CD4-positive, alpha-beta T cell (primary cell): ENCODE results near the gene ZNF519. TPM values are rescaled to one million over a fixed set of nuclear protein-coding genes. Genes with fewer than 3 reads are reported as not detected.

Experiments used
- ATAC-seq: fragments of 200-7000 bp; cut with Tn5 transposase; one replicate; pipeline ENCODE4 v1.10.0; 2022; ENCODE audit warnings: mild to moderate bottlenecking; ENCODE audit not compliant: poor library complexity
- CTCF ChIA-PET: fragments of 350-600 bp; sonication (Branson Sonifier 250); formaldehyde crosslinking; loops from one replicate; lab custom pipeline; 2021; ENCODE audit warnings: antibody characterized with exemption, inconsistent platforms; lab: Charles Lee
- POLR2A ChIA-PET: fragments of 350-600 bp; sonication (Branson Sonifier 250); formaldehyde crosslinking; loops from one replicate; lab custom pipeline; 2021; ENCODE audit warnings: antibody characterized with exemption, inconsistent platforms; lab: Charles Lee
- DNase-seq, 14 experiments: peaks; one replicate each; pipeline ENCODE4 v3.0.0-alpha.2; 2013 to 2020; ENCODE audit warnings: mixed read lengths in 2 of 14
- H3K27ac ChIP-seq, 2 donors: one replicate each; pipeline versions ENCODE4 v1.5.1 to v1.7.0; 2013; ENCODE audit warnings: low read length in 2 of 2, low read depth in 1 of 2, mild to moderate bottlenecking in 1 of 2
- H3K27me3 ChIP-seq, 2 experiments: 1 replicate in 1 of 2; 2 replicates in 1 of 2; pipeline versions ENCODE4 v1.6.1 to v1.7.0; 2013; ENCODE audit warnings: low read length in 2 of 2, control low read depth in 1 of 2, mild to moderate bottlenecking in 1 of 2, moderate library complexity in 1 of 2; ENCODE audit not compliant: insufficient read depth in 2 of 2, control insufficient read depth in 1 of 2
- H3K36me3 ChIP-seq: one replicate; pipeline ENCODE4 v1.6.1; 2013; ENCODE audit warnings: low read length, control low read depth; ENCODE audit not compliant: insufficient read depth
- H3K4me1 ChIP-seq: one replicate; pipeline ENCODE4 v1.6.1; 2013; ENCODE audit warnings: low read length, control low read depth; ENCODE audit not compliant: insufficient read depth
- H3K4me3 ChIP-seq: one replicate; pipeline ENCODE4 v1.5.1; 2013; ENCODE audit warnings: mild to moderate bottlenecking, low read length, moderate library complexity
- H3K9me3 ChIP-seq, 2 experiments: 1 replicate in 1 of 2; 2 replicates in 1 of 2; pipeline versions ENCODE4 v1.6.1 to v1.7.0; 2013; ENCODE audit warnings: low read length in 2 of 2, mild to moderate bottlenecking in 2 of 2, control low read depth in 1 of 2, moderate library complexity in 1 of 2; ENCODE audit not compliant: control insufficient read depth in 1 of 2, insufficient read depth in 1 of 2
- H3K27ac Mint-ChIP-seq: one replicate; pipeline ENCODE4 v1.8.0; 2020; ENCODE audit warnings: mixed read lengths
- H3K27me3 Mint-ChIP-seq: one replicate; pipeline ENCODE4 v1.8.0; 2021; ENCODE audit warnings: mixed read lengths
- H3K36me3 Mint-ChIP-seq: one replicate; pipeline ENCODE4 v1.8.0; 2021; ENCODE audit warnings: low read depth, mixed read lengths
- H3K4me1 Mint-ChIP-seq: one replicate; pipeline ENCODE4 v1.8.0; 2021; ENCODE audit warnings: low read depth, mixed read lengths
- H3K4me3 Mint-ChIP-seq: one replicate; pipeline ENCODE4 v1.8.0; 2020; ENCODE audit warnings: mild to moderate bottlenecking, mixed read lengths
- H3K9me3 Mint-ChIP-seq: one replicate; pipeline ENCODE4 v1.8.0; 2020; ENCODE audit warnings: mixed read lengths
- CTCF ChIP-seq: fragments of 200-600 bp; IDR thresholded peaks from one replicate; pipeline ENCODE4 v1.8.0; 2022; ENCODE audit warnings: antibody characterized with exemption, mild to moderate bottlenecking
- intact Hi-C, 2 experiments: fragments of 100-400 bp; cut with DNase I in 1 of 2; cut with micrococcal nuclease in 1 of 2; formaldehyde crosslinking; loops; one replicate each; pipeline versions ENCODE4 v1.15.1 to v1.9.0; 2023 to 2025; cut with DNase I, micrococcal nuclease
- total RNA-seq, 174 experiments: library from RNA in 2 of 174; stranded (reverse) in 2 of 174; gene quantifications; one replicate each; pipeline ENCODE4 v1.2.3 and lab custom pipeline; 2021 to 2026

Gene ZNF519
- total RNA-seq, 2 experiments from 2014 or later = 8.3 to 10.4 TPM

GRCh38 chr18:14097761-14098160 lies 34.5 kb downstream of the ZNF519 start:
- Histone ChIP-seq H3K9me3 (peaks cover 0 to 9% of the 10 kb centered on the region in 2 experiments), H3K4me3 (no peak overlapping the region), H3K27ac (no peak overlapping the region), H3K27me3 (no peaks in the 10 kb centered on the region), H3K36me3 (no peaks in the 10 kb centered on the region), H3K4me1 (no peaks in the 10 kb centered on the region)
- H3K9me3 Mint-ChIP-seq = no peaks in the 10 kb centered on the region
- TF ChIP-seq CTCF = no peak
- H3K36me3 Mint-ChIP-seq = peaks cover 14% of the 10 kb centered on the region
- ATAC-seq = no peak
- CTCF ChIA-PET = no interaction called here
- H3K27me3 Mint-ChIP-seq = no peaks in the 10 kb centered on the region
- peaks cover 10% of the 10 kb centered on the region for H3K4me1 Mint-ChIP-seq
- H3K4me3 Mint-ChIP-seq = no peak overlapping the region
- H3K27ac Mint-ChIP-seq = no peak overlapping the region
- DNase-seq = no peak
- POLR2A ChIA-PET = no interaction called here
- intact Hi-C loops = no loop called here

GRCh38 chr18:14093307-14093915 lies 38.8 kb downstream of the ZNF519 start:
- no peak for TF ChIP-seq CTCF
- Histone ChIP-seq H3K9me3 (peaks cover 0 to 6% of the 10 kb centered on the region in 2 experiments), H3K4me3 (no peak overlapping the region), H3K27me3 (no peaks in the 10 kb centered on the region), H3K36me3 (no peaks in the 10 kb centered on the region), H3K4me1 (no peaks in the 10 kb centered on the region), H3K27ac (no peak overlapping the region)
- intact Hi-C loops = no loop called here
- no peak overlapping the region for H3K27ac Mint-ChIP-seq
- POLR2A ChIA-PET = no interaction called here
- H3K4me1 Mint-ChIP-seq = no peaks in the 10 kb centered on the region
- H3K27me3 Mint-ChIP-seq = no peaks in the 10 kb centered on the region
- H3K4me3 Mint-ChIP-seq = no peak overlapping the region
- CTCF ChIA-PET = no interaction called here
- no peaks in the 10 kb centered on the region for H3K9me3 Mint-ChIP-seq
- DNase-seq (no peak), ATAC-seq (no peak)
- H3K36me3 Mint-ChIP-seq = no peaks in the 10 kb centered on the region

DNA sequence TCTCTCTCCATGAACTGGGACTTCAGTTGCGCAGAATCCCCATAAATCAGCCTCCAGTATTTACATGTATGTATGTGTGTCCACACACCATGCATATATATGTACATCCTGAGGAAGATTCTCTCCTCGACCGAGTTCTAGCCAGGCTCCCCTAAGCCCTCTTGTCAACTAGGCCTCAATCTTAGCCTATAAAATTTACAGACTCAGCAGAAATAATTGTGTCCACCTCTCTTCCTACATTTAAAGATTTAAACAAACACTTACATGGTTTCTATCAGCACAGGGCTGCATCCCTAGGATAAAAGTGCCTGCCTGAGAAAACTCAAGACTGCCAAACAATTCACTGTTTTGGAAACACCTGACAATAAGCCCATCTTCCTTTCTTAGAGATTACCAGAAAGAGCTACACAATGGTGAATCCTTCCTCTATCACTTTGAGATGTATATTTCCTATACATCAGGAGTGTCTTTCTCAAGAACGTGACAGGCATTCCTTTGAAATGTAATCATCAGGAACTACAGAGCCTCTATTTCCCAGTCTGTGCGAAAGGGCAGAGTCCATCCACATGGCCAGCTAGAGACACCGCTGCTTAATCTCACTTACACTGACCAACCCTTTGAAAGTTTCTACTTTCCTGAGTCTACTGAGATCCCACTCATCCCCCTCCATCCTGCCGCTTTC lies 39.5 kb downstream of the ZNF519 start:
- H3K4me3 ChIP-seq = no peak overlapping the region
- CTCF ChIA-PET = no interaction called here
- no peaks in the 10 kb centered on the region for H3K27me3 ChIP-seq
- H3K4me3 Mint-ChIP-seq = no peak overlapping the region
- H3K27me3 Mint-ChIP-seq = no peaks in the 10 kb centered on the region
- DNase-seq (no peak), ATAC-seq (no peak)
- no peaks in the 10 kb centered on the region for H3K4me1 ChIP-seq
- no peaks in the 10 kb centered on the region for H3K36me3 ChIP-seq
- POLR2A ChIA-PET = no interaction called here
- TF ChIP-seq CTCF = no peak
- H3K9me3 ChIP-seq = peaks cover 0 to 6% of the 10 kb centered on the region in 2 experiments
- H3K27ac Mint-ChIP-seq = no peak overlapping the region
- no peaks in the 10 kb centered on the region for H3K9me3 Mint-ChIP-seq
- H3K36me3 Mint-ChIP-seq = no peaks in the 10 kb centered on the region
- H3K4me1 Mint-ChIP-seq = no peaks in the 10 kb centered on the region
- no peak overlapping the region for H3K27ac ChIP-seq
- intact Hi-C loops = no loop called here
